ENCODE results near the gene RAB25.

Gene RAB25

DNA sequence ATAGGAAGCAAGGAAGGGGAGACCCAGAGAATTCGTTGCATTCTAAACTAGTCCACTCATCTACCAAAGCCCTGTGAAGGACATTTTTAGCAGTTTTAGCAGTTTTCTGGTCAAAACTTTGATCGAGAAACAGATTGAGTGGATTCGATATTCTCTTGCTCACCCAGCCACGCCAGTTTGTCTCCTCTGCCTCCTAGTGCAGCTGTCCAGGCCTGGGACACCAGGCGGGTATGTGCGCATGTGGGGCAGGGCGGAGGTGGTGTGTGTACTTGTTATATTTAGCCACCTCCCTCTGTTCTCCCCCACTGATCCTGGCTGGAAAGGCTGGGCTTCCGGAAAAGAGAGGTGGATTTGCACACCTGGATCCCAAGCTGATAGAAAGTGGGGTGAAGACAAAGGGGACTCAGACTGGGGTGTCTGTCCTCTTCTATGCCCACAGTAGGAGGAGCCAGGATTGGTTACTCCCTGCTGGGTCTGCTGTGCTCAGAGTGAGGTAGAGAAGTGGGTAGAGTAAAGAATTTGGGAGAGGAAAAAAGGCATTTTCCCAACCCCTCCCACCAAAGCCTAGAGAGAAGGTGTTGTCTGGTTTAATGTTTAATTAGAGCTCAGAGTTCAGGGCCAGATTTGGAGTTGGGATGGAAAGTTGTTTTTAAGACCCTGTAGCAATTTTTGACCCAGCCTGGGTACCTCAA is 57.4 kb downstream of the RAB25 start:
- peak; percentile 59 for DNase-seq (ENCODE audit: low spot score)

GRCh38 chr1:156119503-156120209 is 58.7 kb downstream of the RAB25 start:
- DNase-seq (ENCODE audit: low spot score): peak; percentile 71

Measured in LoVo (cell line).